CD8-positive, alpha-beta memory T cell (primary cell): Measurements from ENCODE around the gene DPPA5. TPM values are rescaled to one million over a fixed set of nuclear protein-coding genes. Genes with fewer than 3 reads are reported as not detected.
"Not testable (repeated sequence)": the region's sequence is repeated elsewhere in the genome, so short reads cannot be mapped to it uniquely, and the experiment has no call there.

Source experiments
- CTCF ChIA-PET: fragments of 350-600 bp; sonication (Branson Sonifier 250); formaldehyde crosslinking; loops from one replicate; lab custom pipeline; 2021; ENCODE audit warnings: antibody characterized with exemption; lab: Charles Lee
- POLR2A ChIA-PET: fragments of 350-600 bp; sonication (Branson Sonifier 250); formaldehyde crosslinking; loops from one replicate; lab custom pipeline; 2021; ENCODE audit warnings: antibody characterized with exemption; lab: Charles Lee
- DNase-seq, 5 donors: peaks; one replicate each; pipeline versions ENCODE4 v3.0.0 to v3.0.0-alpha.2; 2020 to 2022; ENCODE audit warnings: mixed read lengths in 1 of 5
- H3K27ac ChIP-seq: one replicate; pipeline ENCODE4 v1.7.0; 2013; ENCODE audit warnings: low read depth, mild to moderate bottlenecking, low read length, moderate library complexity
- H3K27me3 ChIP-seq: 2 replicates; pipeline ENCODE4 v1.7.0; 2013; ENCODE audit warnings: low read length, mild to moderate bottlenecking; ENCODE audit not compliant: insufficient read depth, poor library complexity, severe bottlenecking
- H3K36me3 ChIP-seq: 2 replicates; pipeline ENCODE4 v1.7.0; 2013; ENCODE audit warnings: mild to moderate bottlenecking, low read length, moderate library complexity; ENCODE audit not compliant: insufficient read depth
- H3K4me1 ChIP-seq: 2 replicates; pipeline ENCODE4 v1.7.0; 2013; ENCODE audit warnings: mild to moderate bottlenecking, low read length, moderate library complexity; ENCODE audit not compliant: insufficient read depth
- H3K4me3 ChIP-seq: 2 replicates; pipeline ENCODE4 v1.7.0; 2013; ENCODE audit warnings: mild to moderate bottlenecking, low read length
- H3K9me3 ChIP-seq: 2 replicates; pipeline ENCODE4 v1.7.0; 2013; ENCODE audit warnings: mild to moderate bottlenecking, low read length
- H3K27ac Mint-ChIP-seq, 8 donors: one replicate each; pipeline ENCODE4 v1.8.0; 2020 to 2021; ENCODE audit warnings: mixed read lengths in 8 of 8, mild to moderate bottlenecking in 6 of 8, inconsistent platforms in 3 of 8, moderate library complexity in 3 of 8
- H3K27me3 Mint-ChIP-seq, 2 donors: one replicate each; pipeline ENCODE4 v1.8.0; 2020 to 2021; ENCODE audit warnings: mixed read lengths in 2 of 2, mild to moderate bottlenecking in 1 of 2, moderate library complexity in 1 of 2
- H3K36me3 Mint-ChIP-seq, 3 donors: one replicate each; pipeline ENCODE4 v1.8.0; 2020 to 2021; ENCODE audit warnings: mixed read lengths in 3 of 3, inconsistent platforms in 1 of 3, mild to moderate bottlenecking in 1 of 3
- H3K4me1 Mint-ChIP-seq, 3 donors: one replicate each; pipeline ENCODE4 v1.8.0; 2020 to 2021; ENCODE audit warnings: mixed read lengths in 3 of 3, inconsistent platforms in 1 of 3, mild to moderate bottlenecking in 1 of 3
- H3K4me3 Mint-ChIP-seq, 7 donors: one replicate each; pipeline ENCODE4 v1.8.0; 2020 to 2021; ENCODE audit warnings: mixed read lengths in 7 of 7, mild to moderate bottlenecking in 6 of 7, moderate library complexity in 4 of 7, inconsistent platforms in 2 of 7
- H3K9me3 Mint-ChIP-seq, 5 donors: one replicate each; pipeline ENCODE4 v1.8.0; 2020 to 2022; ENCODE audit warnings: mixed read lengths in 5 of 5, mild to moderate bottlenecking in 3 of 5, moderate library complexity in 2 of 5, inconsistent platforms in 1 of 5
- polyA plus RNA-seq: library from polyadenylated mRNA; unstranded; fragments of 300-500 nt; fragmentation: Illumina TruSeq; gene quantifications from one replicate; pipeline ENCODE4 v1.2.3, GENCODE V29; 2021
- total RNA-seq, 2 experiments: library from RNA; stranded (reverse); gene quantifications; one replicate each; pipeline ENCODE4 v1.2.3, GENCODE V29; 2021

DPPA5 gene
- total and polyA plus RNA-seq, 3 experiments from 2014 or later, result not detected

DNA sequence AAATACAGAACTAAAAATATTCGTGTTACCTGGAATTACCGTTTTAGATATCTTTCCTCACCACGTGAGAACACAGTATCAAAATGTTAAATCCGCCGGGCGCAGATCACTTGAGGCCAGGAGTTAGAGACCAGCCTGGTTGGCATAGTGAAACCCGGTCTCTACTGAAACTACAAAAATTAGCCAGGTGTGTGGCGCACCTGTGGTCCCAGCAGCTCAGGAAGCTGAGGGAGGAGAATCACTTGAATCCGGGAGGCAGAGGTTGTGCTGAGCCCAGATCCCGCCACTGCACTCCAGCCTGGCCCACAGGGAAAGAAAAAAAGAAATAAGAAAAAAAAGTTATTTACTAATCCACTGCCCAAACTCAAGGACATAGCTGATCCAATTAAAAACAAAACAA, 35.8 kb upstream of the DPPA5 start:
- H3K9me3 ChIP-seq, result no peaks in the 10 kb centered on the region
- H3K4me1 ChIP-seq, result peaks cover 8% of the 10 kb centered on the region
- H3K27ac Mint-ChIP-seq, result peak overlapping the region in 3 of 8 donors; percentile 12 to 84 (median 42)
- peak overlapping the region in 4 of 7 donors; percentile 19 to 78 (median 53) for H3K4me3 Mint-ChIP-seq
- H3K4me1 Mint-ChIP-seq, result peaks cover 27 to 38% (median 36%) of the 10 kb centered on the region in 3 donors
- H3K27me3 ChIP-seq, result no peaks in the 10 kb centered on the region
- no peaks in the 10 kb centered on the region for H3K27me3 Mint-ChIP-seq
- CTCF ChIA-PET, result interaction anchor here (1.4 to 2.3 kb wide), 2 partner anchors 32 to 72 kb away, joined by 3 to 10 read pairs; partner anchors contain the start of gene MTO1
- no peaks in the 10 kb centered on the region for H3K36me3 Mint-ChIP-seq
- no peak overlapping the region for H3K4me3 ChIP-seq
- POLR2A ChIA-PET, result interaction anchor here (0.6 kb wide), 1 partner anchor 195 kb away, joined by 12 read pairs; no protein-coding TSS in a partner anchor
- H3K36me3 ChIP-seq, result no peaks in the 10 kb centered on the region
- no peak for DNase-seq
- H3K27ac ChIP-seq, result no peak overlapping the region
- no peaks in the 10 kb centered on the region for H3K9me3 Mint-ChIP-seq

- no peaks in the 10 kb centered on the region for H3K9me3 ChIP-seq
- H3K27me3 ChIP-seq, result no peaks in the 10 kb centered on the region
- Mint-ChIP-seq H3K27me3 (no peaks in the 10 kb centered on the region), H3K27ac (peak overlapping the region; percentile 78 to 95 (median 86)), H3K9me3 (no peaks in the 10 kb centered on the region), H3K4me3 (peak overlapping the region; percentile 78 to 95 (median 86)), H3K4me1 (peaks cover 27 to 36% (median 35%) of the 10 kb centered on the region in 3 donors), H3K36me3 (peaks cover 0 to 5% (median 1%) of the 10 kb centered on the region in 3 donors)
- no peaks in the 10 kb centered on the region for H3K36me3 ChIP-seq
- ChIA-PET CTCF (interaction anchor here (0.8 to 2.3 kb wide), 12 partner anchors 11 to 773 kb away, joined by 3 to 10 read pairs (median 3); partner anchors contain the start of gene MTO1), POLR2A (interaction anchor here (0.6 to 1.5 kb wide), 3 partner anchors 61 to 74 kb away, joined by 3 to 9 read pairs (median 5); partner anchors contain the start of gene MTO1)
- peaks cover 8% of the 10 kb centered on the region for H3K4me1 ChIP-seq
- peak overlapping the region; percentile 66 for H3K4me3 ChIP-seq
- DNase-seq, result peak; percentile 21 to 67 (median 45)
- H3K27ac ChIP-seq, result peak overlapping the region; percentile 69
Observed at GRCh38 chr6:73388800-73389512, 34.9 kb upstream of the DPPA5 start.

- peak overlapping the region; percentile 69 for H3K27ac ChIP-seq
- Mint-ChIP-seq H3K4me3 (peak overlapping the region; percentile 78 to 95 (median 86)), H3K9me3 (no peaks in the 10 kb centered on the region), H3K4me1 (peaks cover 27 to 36% (median 32%) of the 10 kb centered on the region in 3 donors), H3K27ac (peak overlapping the region; percentile 78 to 95 (median 86)), H3K36me3 (peaks cover 0 to 5% (median 1%) of the 10 kb centered on the region in 3 donors), H3K27me3 (no peaks in the 10 kb centered on the region)
- no peak for DNase-seq
- no peaks in the 10 kb centered on the region for H3K27me3 ChIP-seq
- H3K4me3 ChIP-seq, result peak overlapping the region; percentile 66
- H3K36me3 ChIP-seq, result no peaks in the 10 kb centered on the region
- ChIA-PET CTCF (interaction anchor here (0.5 to 2.3 kb wide), 9 partner anchors 10 to 772 kb away, joined by 3 to 10 read pairs (median 3); partner anchors contain the start of gene MTO1), POLR2A (interaction anchor here (0.6 to 1.5 kb wide), 2 partner anchors 62 to 73 kb away, joined by 5 to 9 read pairs; partner anchors contain the start of gene MTO1)
- no peaks in the 10 kb centered on the region for H3K9me3 ChIP-seq
- peaks cover 8% of the 10 kb centered on the region for H3K4me1 ChIP-seq
Observed at GRCh38 chr6:73388433-73388799, 34.3 kb upstream of the DPPA5 start.

DNA sequence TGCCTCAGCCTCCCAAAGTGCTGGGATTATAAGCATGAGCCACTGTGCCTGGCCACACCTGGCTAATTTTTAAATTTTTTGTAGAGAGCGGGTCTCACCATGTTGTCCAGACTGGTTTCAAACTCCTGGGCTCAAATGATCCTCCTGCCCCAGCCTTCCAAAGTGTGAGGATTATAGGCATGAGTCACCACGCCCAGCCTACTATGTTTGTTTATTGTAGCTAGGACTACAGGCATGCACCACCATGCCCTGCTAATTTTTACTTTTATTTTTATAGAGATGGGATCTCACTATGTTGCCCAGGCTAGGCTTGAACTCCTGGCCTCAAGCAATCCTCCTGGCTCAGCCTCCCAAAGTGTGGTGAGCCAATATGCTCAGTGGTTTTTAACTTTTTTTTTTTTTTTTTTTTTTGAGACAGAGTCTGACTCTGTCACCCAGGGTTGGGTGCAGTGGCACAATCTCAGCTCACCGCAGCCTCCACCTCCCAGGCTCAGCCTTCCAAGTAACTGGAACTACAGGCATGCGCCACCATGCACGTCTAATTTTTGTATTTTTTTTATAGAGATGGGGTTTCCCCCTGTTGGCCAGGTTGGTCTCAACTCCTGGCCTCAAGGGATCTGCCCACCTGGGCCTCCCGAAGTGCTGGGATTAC, 28.5 kb upstream of the DPPA5 start:
- CTCF ChIA-PET, result no interaction called here
- no peaks in the 10 kb centered on the region for H3K4me1 Mint-ChIP-seq
- H3K27ac Mint-ChIP-seq, result no peak overlapping the region
- H3K27ac ChIP-seq, result no peak overlapping the region
- H3K36me3 ChIP-seq, result no peaks in the 10 kb centered on the region
- POLR2A ChIA-PET, result no interaction called here
- H3K9me3 ChIP-seq, result no peaks in the 10 kb centered on the region
- DNase-seq, result no peak
- H3K27me3 ChIP-seq, result no peaks in the 10 kb centered on the region
- H3K4me3 ChIP-seq, result no peak overlapping the region
- H3K9me3 Mint-ChIP-seq, result no peaks in the 10 kb centered on the region
- H3K27me3 Mint-ChIP-seq, result no peaks in the 10 kb centered on the region
- peaks cover 0 to 5% (median 1%) of the 10 kb centered on the region in 3 donors for H3K36me3 Mint-ChIP-seq
- H3K4me3 Mint-ChIP-seq, result no peak overlapping the region
- no peaks in the 10 kb centered on the region for H3K4me1 ChIP-seq

DNA sequence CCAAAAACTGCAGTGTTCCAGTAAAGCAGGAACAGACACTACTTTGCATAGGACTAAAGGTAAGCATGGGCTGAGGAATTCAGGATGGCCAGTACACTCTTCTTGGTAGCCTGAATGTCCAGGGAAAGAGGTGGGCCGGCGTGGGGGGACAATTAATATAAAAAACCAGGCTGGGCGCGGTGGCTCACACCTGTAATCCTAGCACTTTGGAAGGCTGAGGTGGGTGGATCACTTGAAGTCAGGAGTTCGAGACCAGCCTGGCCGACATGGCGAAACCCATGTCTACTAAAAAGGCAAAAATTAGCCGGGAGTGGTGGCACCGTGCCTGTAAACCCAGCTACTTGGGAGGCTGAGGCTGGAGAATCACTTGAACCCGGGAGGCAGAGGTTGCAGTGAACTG, 27.5 kb upstream of the DPPA5 start:
- H3K9me3 ChIP-seq, H3K4me1 Mint-ChIP-seq, CTCF ChIA-PET, DNase-seq, H3K4me1 ChIP-seq, POLR2A ChIA-PET, H3K4me3 Mint-ChIP-seq, H3K27ac ChIP-seq, H3K36me3 ChIP-seq, H3K36me3 Mint-ChIP-seq, H3K27me3 Mint-ChIP-seq, H3K4me3 ChIP-seq, H3K9me3 Mint-ChIP-seq, H3K27ac Mint-ChIP-seq, H3K27me3 ChIP-seq: not testable (repeated sequence)

- ChIA-PET CTCF (no interaction called here), POLR2A (interaction anchor here (0.7 kb wide), 1 partner anchor 41 kb away, joined by 3 read pairs; no protein-coding TSS in a partner anchor)
- no peaks in the 10 kb centered on the region for H3K4me1 Mint-ChIP-seq
- Histone ChIP-seq H3K27ac (no peak overlapping the region), H3K4me1 (no peaks in the 10 kb centered on the region), H3K4me3 (no peak overlapping the region), H3K27me3 (no peaks in the 10 kb centered on the region), H3K9me3 (no peaks in the 10 kb centered on the region), H3K36me3 (no peaks in the 10 kb centered on the region)
- no peaks in the 10 kb centered on the region for H3K27me3 Mint-ChIP-seq
- no peak overlapping the region for H3K27ac Mint-ChIP-seq
- H3K36me3 Mint-ChIP-seq, result peaks cover 0 to 3% (median 3%) of the 10 kb centered on the region in 3 donors
- no peak overlapping the region for H3K4me3 Mint-ChIP-seq
- no peak for DNase-seq
- H3K9me3 Mint-ChIP-seq, result peaks cover 0 to 2% (median 0%) of the 10 kb centered on the region in 5 donors
Observed at GRCh38 chr6:73377225-73377624, 23.1 kb upstream of the DPPA5 start.

GRCh38 chr6:73375216-73375615, 21.1 kb upstream of the DPPA5 start:
- peaks cover 0 to 3% (median 3%) of the 10 kb centered on the region in 3 donors for H3K36me3 Mint-ChIP-seq
- Histone ChIP-seq H3K4me3 (no peak overlapping the region), H3K36me3 (no peaks in the 10 kb centered on the region), H3K27ac (no peak overlapping the region), H3K27me3 (no peaks in the 10 kb centered on the region), H3K4me1 (no peaks in the 10 kb centered on the region), H3K9me3 (no peaks in the 10 kb centered on the region)
- CTCF ChIA-PET, result interaction anchor here (1.7 kb wide), 1 partner anchor 14 kb away, joined by 6 read pairs; no protein-coding TSS in a partner anchor
- H3K27me3 Mint-ChIP-seq, result no peaks in the 10 kb centered on the region
- DNase-seq, result no peak
- H3K4me3 Mint-ChIP-seq, result no peak overlapping the region
- H3K27ac Mint-ChIP-seq, result no peak overlapping the region
- POLR2A ChIA-PET, result no interaction called here
- H3K4me1 Mint-ChIP-seq, result no peaks in the 10 kb centered on the region
- H3K9me3 Mint-ChIP-seq, result peaks cover 0 to 8% (median 3%) of the 10 kb centered on the region in 5 donors
